SK-N-SH treated with all-trans-retinoic acid at 6 μM for 48 hours (cell line): ENCODE measurements around the gene HINT1.

Source experiments
- SNAI2 ChIP-seq: fragments of 250-450 bp; sonication (Bioruptor Pico); IDR thresholded peaks from 2 replicates; pipeline ENCODE4 v1.5.0; 2020; ENCODE audit warnings: mild to moderate bottlenecking, moderate library complexity
- ZFP30 ChIP-seq: fragments of 450-650 bp; formaldehyde crosslinking; IDR thresholded peaks from 2 replicates; pipeline ENCODE4 v1.5.0; 2022; ENCODE audit warnings: mild to moderate bottlenecking, moderate library complexity

- TF ChIP-seq ZFP30 (no peak), SNAI2 (CRISPR knock-in tag) (no peak)
Observed at GRCh38 chr5:131114754-131115153, 50.3 kb downstream of the HINT1 start.
